Naive thymus-derived CD4-positive, alpha-beta T cell (primary cell): ENCODE measurements around the gene MARCHF3. TPM values are rescaled to one million over a fixed set of nuclear protein-coding genes. Genes with fewer than 3 reads are reported as not detected.

Experiments used
- ATAC-seq: fragments of 150-1000 bp; cut with Tn5 transposase; 2 replicates; pipeline ENCODE4 v1.10.0; 2021; ENCODE audit warnings: mild to moderate bottlenecking, moderate library complexity
- CTCF ChIA-PET: fragments of 350-600 bp; sonication (Branson Sonifier 250); formaldehyde crosslinking; loops from one replicate; lab custom pipeline; 2021; ENCODE audit warnings: antibody characterized with exemption; lab: Charles Lee
- POLR2A ChIA-PET: fragments of 350-600 bp; sonication (Branson Sonifier 250); formaldehyde crosslinking; loops from one replicate; lab custom pipeline; 2021; ENCODE audit warnings: antibody characterized with exemption, inconsistent platforms; lab: Charles Lee
- DNase-seq, 9 donors: peaks; one replicate each; pipeline versions ENCODE4 v3.0.0 to v3.0.0-alpha.2; 2020 to 2022; ENCODE audit warnings: mixed read lengths in 1 of 9
- H3K27ac ChIP-seq: one replicate; pipeline ENCODE4 v1.7.0; 2013; ENCODE audit warnings: mild to moderate bottlenecking, low read depth, low read length, moderate library complexity
- H3K27me3 ChIP-seq, 2 donors: one replicate each; pipeline ENCODE4 v1.7.0; 2013; ENCODE audit warnings: low read length in 2 of 2, mild to moderate bottlenecking in 2 of 2, moderate library complexity in 2 of 2; ENCODE audit not compliant: control insufficient read depth in 2 of 2, insufficient read depth in 2 of 2
- H3K36me3 ChIP-seq, 3 experiments: 1 replicate in 2 of 3; 2 replicates in 1 of 3; pipeline ENCODE4 v1.7.0; 2013; ENCODE audit warnings: low read length in 3 of 3, mild to moderate bottlenecking in 3 of 3, moderate library complexity in 1 of 3; ENCODE audit not compliant: insufficient read depth in 3 of 3, control insufficient read depth in 2 of 3
- H3K4me1 ChIP-seq, 2 donors: one replicate each; pipeline ENCODE4 v1.7.0; 2013; ENCODE audit warnings: low read length in 2 of 2, mild to moderate bottlenecking in 2 of 2, moderate library complexity in 1 of 2; ENCODE audit not compliant: control insufficient read depth in 2 of 2, insufficient read depth in 2 of 2
- H3K4me3 ChIP-seq: 2 replicates; pipeline ENCODE4 v1.7.0; 2013; ENCODE audit warnings: mild to moderate bottlenecking, low read length
- H3K9me3 ChIP-seq, 3 experiments: 1 replicate in 2 of 3; 2 replicates in 1 of 3; pipeline ENCODE4 v1.7.0; 2013; ENCODE audit warnings: low read length in 3 of 3; ENCODE audit not compliant: control insufficient read depth in 2 of 3
- H3K27ac Mint-ChIP-seq, 9 donors: one replicate each; pipeline ENCODE4 v1.8.0; 2020 to 2022; ENCODE audit warnings: mixed read lengths in 9 of 9, mild to moderate bottlenecking in 8 of 9, moderate library complexity in 5 of 9, inconsistent platforms in 2 of 9
- H3K27me3 Mint-ChIP-seq, 5 donors: one replicate each; pipeline ENCODE4 v1.8.0; 2021 to 2022; ENCODE audit warnings: mixed read lengths in 5 of 5, mild to moderate bottlenecking in 1 of 5
- H3K36me3 Mint-ChIP-seq, 5 donors: one replicate each; pipeline ENCODE4 v1.8.0; 2020 to 2022; ENCODE audit warnings: mixed read lengths in 5 of 5, mild to moderate bottlenecking in 3 of 5, inconsistent platforms in 1 of 5
- H3K4me1 Mint-ChIP-seq, 7 donors: one replicate each; pipeline ENCODE4 v1.8.0; 2020 to 2022; ENCODE audit warnings: mixed read lengths in 7 of 7, mild to moderate bottlenecking in 3 of 7, inconsistent platforms in 1 of 7
- H3K4me3 Mint-ChIP-seq, 10 donors: one replicate each; pipeline ENCODE4 v1.8.0; 2020 to 2022; ENCODE audit warnings: mild to moderate bottlenecking in 10 of 10, mixed read lengths in 10 of 10, moderate library complexity in 6 of 10, inconsistent platforms in 2 of 10
- H3K9me3 Mint-ChIP-seq, 11 donors: one replicate each; pipeline ENCODE4 v1.8.0; 2020 to 2022; ENCODE audit warnings: mixed read lengths in 11 of 11, mild to moderate bottlenecking in 4 of 11, inconsistent platforms in 1 of 11, moderate library complexity in 1 of 11
- intact Hi-C, 2 donors: fragments of 100-400 bp; cut with micrococcal nuclease; formaldehyde crosslinking; loops; one replicate each; pipeline ENCODE4 v1.15.1; 2023
- polyA plus RNA-seq, 2 donors: library from polyadenylated mRNA; unstranded; fragments of 300-500 nt; fragmentation: Illumina TruSeq; gene quantifications; one replicate each; pipeline ENCODE4 v1.2.3, GENCODE V29; 2021
- total RNA-seq, 6 experiments: library from RNA in 5 of 6; stranded (reverse) in 5 of 6; gene quantifications; 1 replicate in 5 of 6; 2 replicates in 1 of 6; pipeline ENCODE4 v1.2.3 and lab custom pipeline; 2021 to 2026

MARCHF3 gene
- total and polyA plus RNA-seq, 7 experiments from 2014 or later = 3.1 to 15.4 (median 13.0) TPM

DNA sequence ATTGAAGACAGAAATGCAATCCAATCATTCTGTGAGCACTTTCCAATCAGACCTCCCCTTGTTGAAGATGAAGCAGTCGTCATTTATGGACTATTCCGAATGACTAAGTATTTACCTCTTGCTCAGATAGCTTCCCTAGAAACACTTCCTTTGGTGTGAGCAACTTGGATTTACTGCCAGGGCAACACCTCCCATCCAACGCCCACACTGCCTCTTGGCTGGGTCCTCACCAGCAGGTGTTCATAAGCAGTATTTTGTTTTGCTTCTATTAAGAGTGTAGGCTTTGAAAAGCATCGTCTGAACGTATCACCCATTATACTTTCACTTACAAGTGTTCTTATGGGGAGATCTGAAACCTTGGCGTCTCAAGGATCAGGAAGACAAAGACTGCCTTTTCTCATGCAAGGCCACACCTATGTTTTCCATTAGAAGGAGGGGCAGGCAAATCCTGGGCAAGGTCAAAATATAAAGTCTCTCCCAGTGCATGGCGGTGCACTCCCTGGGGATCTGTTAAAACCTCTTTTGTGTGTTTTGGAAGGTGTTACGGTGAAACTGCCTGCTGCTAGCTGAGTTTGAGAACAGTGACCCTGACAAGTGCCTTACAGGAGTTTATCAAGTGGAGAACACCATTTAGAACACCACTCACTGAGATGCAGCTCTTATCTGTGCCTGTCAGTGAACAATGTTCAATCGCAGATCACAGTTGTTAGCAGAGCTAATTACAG is 10.6 kb upstream of the MARCHF3 start:
- Histone ChIP-seq H3K4me3 (no peak overlapping the region), H3K27me3 (no peaks in the 10 kb centered on the region), H3K9me3 (no peaks in the 10 kb centered on the region), H3K36me3 (no peaks in the 10 kb centered on the region), H3K27ac (no peak overlapping the region), H3K4me1 (no peaks in the 10 kb centered on the region)
- peak overlapping the region in 1 of 9 donors; percentile 15 for H3K27ac Mint-ChIP-seq
- no peaks in the 10 kb centered on the region for H3K36me3 Mint-ChIP-seq
- intact Hi-C loops = no loop called here
- peaks cover 0 to 5% (median 0%) of the 10 kb centered on the region in 7 donors for H3K4me1 Mint-ChIP-seq
- H3K27me3 Mint-ChIP-seq = no peaks in the 10 kb centered on the region
- H3K9me3 Mint-ChIP-seq = no peaks in the 10 kb centered on the region
- POLR2A ChIA-PET = no interaction called here
- no peak for ATAC-seq
- H3K4me3 Mint-ChIP-seq = no peak overlapping the region
- DNase-seq = no peak
- CTCF ChIA-PET = no interaction called here

DNA sequence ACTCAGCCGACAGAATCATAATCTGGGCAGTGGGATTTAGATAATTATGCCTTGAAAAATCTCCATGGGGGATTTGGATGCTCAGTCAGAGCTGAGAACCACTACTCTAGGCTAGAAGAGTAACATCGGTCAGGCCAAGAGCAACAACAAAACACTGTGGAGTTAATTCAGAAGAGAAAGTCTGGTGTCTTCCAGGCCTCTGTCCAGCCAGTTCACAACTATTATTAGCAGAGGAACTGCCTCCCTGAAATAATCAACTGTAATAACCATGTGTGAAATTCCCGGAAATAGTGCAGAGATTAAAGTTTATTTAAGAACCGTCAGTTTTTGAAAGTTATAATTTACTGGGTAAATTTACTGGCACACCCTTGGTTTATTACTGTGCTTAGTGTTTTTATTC is 8.2 kb upstream of the MARCHF3 start:
- Histone ChIP-seq H3K9me3 (no peaks in the 10 kb centered on the region), H3K4me1 (no peaks in the 10 kb centered on the region), H3K36me3 (no peaks in the 10 kb centered on the region), H3K27me3 (no peaks in the 10 kb centered on the region), H3K4me3 (no peak overlapping the region), H3K27ac (no peak overlapping the region)
- intact Hi-C loops = loop anchor here in 1 of 2 donors (2.0 kb wide), 1 partner anchor 74 kb away; no protein-coding TSS in a partner anchor
- peaks cover 0 to 5% (median 0%) of the 10 kb centered on the region in 7 donors for H3K4me1 Mint-ChIP-seq
- H3K27me3 Mint-ChIP-seq = peaks cover 0 to 3% (median 0%) of the 10 kb centered on the region in 5 donors
- H3K27ac Mint-ChIP-seq = no peak overlapping the region
- ChIA-PET CTCF (no interaction called here), POLR2A (no interaction called here)
- ATAC-seq (no peak), DNase-seq (no peak)
- no peak overlapping the region for H3K4me3 Mint-ChIP-seq
- H3K36me3 Mint-ChIP-seq = peaks cover 0 to 3% (median 0%) of the 10 kb centered on the region in 5 donors
- H3K9me3 Mint-ChIP-seq = no peaks in the 10 kb centered on the region

DNA sequence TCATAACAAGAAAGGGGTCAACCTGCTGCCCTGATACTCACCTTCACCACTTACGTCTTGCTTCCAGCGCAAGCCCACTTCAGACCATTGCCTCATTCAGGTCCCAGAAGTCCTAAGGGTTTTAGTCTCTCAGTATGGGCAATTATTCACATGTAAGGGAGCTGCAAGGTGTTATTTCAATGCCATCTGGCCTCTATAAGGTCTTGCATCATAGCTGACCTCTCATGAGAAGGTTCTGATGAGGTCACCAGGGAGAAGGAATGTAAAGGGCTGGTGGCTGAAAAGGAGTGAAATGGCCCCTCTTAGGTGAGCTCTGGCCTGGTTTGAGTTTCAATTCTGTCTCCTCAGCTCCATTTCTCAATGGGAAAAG is 1.5 kb upstream of the MARCHF3 start:
- Histone ChIP-seq H3K9me3 (no peaks in the 10 kb centered on the region), H3K4me3 (peak overlapping the region; percentile 79), H3K27me3 (no peaks in the 10 kb centered on the region), H3K27ac (no peak overlapping the region), H3K4me1 (peaks cover 0 to 10% of the 10 kb centered on the region in 2 donors), H3K36me3 (peaks cover 0 to 7% (median 0%) of the 10 kb centered on the region in 3 experiments)
- H3K4me3 Mint-ChIP-seq = peak overlapping the region; percentile 83 to 96 (median 92)
- DNase-seq (no peak), ATAC-seq (no peak)
- peaks cover 0 to 1% (median 0%) of the 10 kb centered on the region in 11 donors for H3K9me3 Mint-ChIP-seq
- peaks cover 0 to 48% (median 0%) of the 10 kb centered on the region in 5 donors for H3K27me3 Mint-ChIP-seq
- H3K4me1 Mint-ChIP-seq = peaks cover 13 to 29% (median 20%) of the 10 kb centered on the region in 7 donors
- intact Hi-C loops = loop anchor here (2.0 to 5.0 kb wide), 4 partner anchors 179 to 485 kb away; partner anchors contain the start of genes PHAX (in 1 of the 2) and PRRC1 (in 1 of the 2)
- POLR2A ChIA-PET = interaction anchor here (0.6 to 3.4 kb wide), 9 partner anchors 19 to 254 kb away, joined by 3 to 17 read pairs (median 3); no protein-coding TSS in a partner anchor
- peaks cover 0 to 3% (median 0%) of the 10 kb centered on the region in 5 donors for H3K36me3 Mint-ChIP-seq
- CTCF ChIA-PET = interaction anchor here (0.6 to 1.8 kb wide), 3 partner anchors 43 to 254 kb away, joined by 3 to 7 read pairs (median 4); no protein-coding TSS in a partner anchor
- H3K27ac Mint-ChIP-seq = peak overlapping the region in 7 of 9 donors; percentile 6 to 93 (median 74)

DNA sequence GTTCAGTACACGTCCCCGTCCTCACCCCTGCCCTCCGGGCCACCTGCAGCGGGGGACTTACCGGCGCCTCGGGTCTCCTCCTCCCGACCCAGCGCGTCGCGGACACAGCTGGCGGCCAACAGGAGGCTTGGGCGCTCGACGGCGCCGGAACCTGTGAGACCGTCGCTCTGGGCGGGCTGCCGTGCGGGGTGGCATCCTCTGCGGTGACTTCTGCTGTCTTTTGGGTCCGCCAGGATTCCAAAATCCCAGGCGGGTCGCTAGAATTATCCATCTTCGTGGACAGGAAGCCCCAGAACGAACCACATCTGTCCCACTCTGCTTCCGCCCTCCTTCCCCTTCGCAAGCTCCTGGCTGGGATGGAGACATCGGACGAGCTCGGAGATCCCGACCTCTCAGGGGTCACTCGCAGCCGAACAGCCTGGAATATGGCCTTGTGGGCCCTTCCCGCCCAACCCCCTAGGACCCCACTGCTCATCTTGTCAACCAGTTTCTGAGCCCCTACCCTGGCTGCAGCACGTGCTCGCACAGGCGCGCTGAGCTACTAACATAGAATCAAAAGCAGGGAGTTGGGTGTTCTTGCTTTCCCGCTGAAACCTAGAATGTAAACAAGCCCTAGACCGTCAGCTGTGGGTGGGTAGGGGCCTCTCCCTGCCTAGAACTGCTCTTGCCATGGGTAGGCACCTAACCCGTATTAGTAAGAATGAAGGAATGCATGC is 947 bp upstream of the MARCHF3 start:
- H3K27me3 Mint-ChIP-seq = peaks cover 0 to 53% (median 0%) of the 10 kb centered on the region in 5 donors
- peaks cover 0 to 7% (median 0%) of the 10 kb centered on the region in 3 experiments for H3K36me3 ChIP-seq
- intact Hi-C loops = loop anchor here (2.0 to 5.0 kb wide), 4 partner anchors 179 to 486 kb away; partner anchors contain the start of genes PHAX (in 1 of the 2) and PRRC1 (in 1 of the 2)
- peak overlapping the region; percentile 78 for H3K27ac ChIP-seq
- H3K4me1 ChIP-seq = peaks cover 0 to 10% of the 10 kb centered on the region in 2 donors
- H3K4me3 Mint-ChIP-seq = peak overlapping the region; percentile 83 to 96 (median 92)
- peak overlapping the region; percentile 79 for H3K4me3 ChIP-seq
- no peaks in the 10 kb centered on the region for H3K9me3 ChIP-seq
- H3K36me3 Mint-ChIP-seq = peaks cover 0 to 3% (median 0%) of the 10 kb centered on the region in 5 donors
- ChIA-PET POLR2A (interaction anchor here (0.9 to 3.4 kb wide), 8 partner anchors 19 to 253 kb away, joined by 3 to 17 read pairs (median 3); no protein-coding TSS in a partner anchor), CTCF (interaction anchor here (0.6 to 1.8 kb wide), 3 partner anchors 42 to 253 kb away, joined by 3 to 7 read pairs (median 4); no protein-coding TSS in a partner anchor)
- ATAC-seq (no peak), DNase-seq (peak in 6 of 9 donors; percentile 12 to 44 (median 16))
- H3K4me1 Mint-ChIP-seq = peaks cover 13 to 31% (median 24%) of the 10 kb centered on the region in 7 donors
- H3K27me3 ChIP-seq = no peaks in the 10 kb centered on the region
- H3K27ac Mint-ChIP-seq = peak overlapping the region; percentile 6 to 93 (median 80)
- H3K9me3 Mint-ChIP-seq = peaks cover 0 to 1% (median 0%) of the 10 kb centered on the region in 11 donors

DNA sequence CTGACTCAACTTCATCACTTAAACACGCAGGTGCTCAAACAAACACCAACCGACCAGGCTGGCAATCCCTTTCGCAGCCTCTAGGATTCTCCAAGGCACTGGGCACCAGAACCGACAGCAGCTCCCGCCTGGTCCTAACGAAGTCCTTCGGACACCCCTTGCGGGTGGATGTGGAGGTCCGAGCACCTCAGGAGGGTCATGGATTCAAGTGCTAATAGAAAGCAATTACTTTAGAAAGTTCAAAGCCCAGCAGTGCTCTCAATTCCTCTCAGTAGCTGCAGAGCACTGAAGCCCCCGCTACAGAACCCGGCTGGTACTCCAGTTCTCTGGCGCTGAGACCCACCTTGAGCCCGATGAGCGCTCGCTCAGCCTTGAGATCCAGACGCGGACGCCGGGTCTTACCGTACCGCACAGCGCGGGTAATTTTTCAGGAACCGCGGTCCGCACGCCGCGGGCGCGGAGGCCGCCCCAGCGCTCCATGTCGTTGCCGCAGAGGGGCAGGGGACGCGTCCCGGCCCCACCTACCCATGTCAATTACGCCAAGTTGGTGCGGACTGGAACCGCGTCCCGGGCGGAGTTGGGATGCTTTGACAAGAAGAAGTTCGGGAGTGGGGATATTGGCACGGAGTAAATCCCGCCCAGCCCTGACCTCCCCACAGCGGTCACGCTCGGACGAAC is 638 bp downstream of the MARCHF3 start:
- H3K27me3 ChIP-seq = no peaks in the 10 kb centered on the region
- CTCF ChIA-PET = interaction anchor here (0.6 kb wide), 1 partner anchor 425 kb away, joined by 6 read pairs; no protein-coding TSS in a partner anchor
- H3K4me3 ChIP-seq = peak overlapping the region; percentile 79
- peaks cover 0 to 10% of the 10 kb centered on the region in 2 donors for H3K4me1 ChIP-seq
- peak overlapping the region; percentile 78 for H3K27ac ChIP-seq
- Mint-ChIP-seq H3K27ac (peak overlapping the region in 8 of 9 donors; percentile 20 to 86 (median 79)), H3K36me3 (no peaks in the 10 kb centered on the region), H3K9me3 (peaks cover 0 to 1% (median 0%) of the 10 kb centered on the region in 11 donors), H3K27me3 (peaks cover 0 to 57% (median 0%) of the 10 kb centered on the region in 5 donors), H3K4me1 (peaks cover 20 to 40% (median 31%) of the 10 kb centered on the region in 7 donors), H3K4me3 (peak overlapping the region; percentile 83 to 96 (median 92))
- POLR2A ChIA-PET = interaction anchor here (0.6 to 3.4 kb wide), 10 partner anchors 36 to 252 kb away, joined by 3 to 14 read pairs (median 4); partner anchors contain the start of gene C5orf63
- DNase-seq (peak; percentile 18 to 55 (median 48)), ATAC-seq (peak; percentile 2)
- no peaks in the 10 kb centered on the region for H3K9me3 ChIP-seq
- H3K36me3 ChIP-seq = peaks cover 0 to 7% (median 0%) of the 10 kb centered on the region in 3 experiments
- intact Hi-C loops = loop anchor here (1.0 to 5.0 kb wide), 15 partner anchors 17 to 1054 kb away; partner anchors contain the start of genes C5orf63 (in 2 of the 2), PRRC1 (in 2 of the 2), SLC12A2 (in 2 of the 2) and PHAX (in 1 of the 2)
